Mammary epithelial cell (primary cell): ENCODE results near the gene LPCAT1.

Experiments used
- EZH2 ChIP-seq: IDR thresholded peaks from 2 replicates; pipeline ENCODE4 v1.6.1; 2012; ENCODE audit warnings: low read length, inconsistent platforms, borderline replicate concordance
- TF ChIP-seq, protein P1 (sequence below), 2 donors: IDR thresholded peaks in 1 of 2; conservative IDR thresholded peaks in 1 of 2; 2 replicates each; pipeline ENCODE4 v1.5.1; 2011 to 2012; ENCODE audit warnings: inconsistent platforms in 2 of 2, low read length in 2 of 2, mild to moderate bottlenecking in 2 of 2, control low read depth in 1 of 2, low read depth in 1 of 2; ENCODE audit not compliant: insufficient read depth in 1 of 2; ENCODE audit errors: extremely low read depth in 1 of 2

- TF ChIP-seq EZH2, result no peak
- TF ChIP-seq, protein P1, sequence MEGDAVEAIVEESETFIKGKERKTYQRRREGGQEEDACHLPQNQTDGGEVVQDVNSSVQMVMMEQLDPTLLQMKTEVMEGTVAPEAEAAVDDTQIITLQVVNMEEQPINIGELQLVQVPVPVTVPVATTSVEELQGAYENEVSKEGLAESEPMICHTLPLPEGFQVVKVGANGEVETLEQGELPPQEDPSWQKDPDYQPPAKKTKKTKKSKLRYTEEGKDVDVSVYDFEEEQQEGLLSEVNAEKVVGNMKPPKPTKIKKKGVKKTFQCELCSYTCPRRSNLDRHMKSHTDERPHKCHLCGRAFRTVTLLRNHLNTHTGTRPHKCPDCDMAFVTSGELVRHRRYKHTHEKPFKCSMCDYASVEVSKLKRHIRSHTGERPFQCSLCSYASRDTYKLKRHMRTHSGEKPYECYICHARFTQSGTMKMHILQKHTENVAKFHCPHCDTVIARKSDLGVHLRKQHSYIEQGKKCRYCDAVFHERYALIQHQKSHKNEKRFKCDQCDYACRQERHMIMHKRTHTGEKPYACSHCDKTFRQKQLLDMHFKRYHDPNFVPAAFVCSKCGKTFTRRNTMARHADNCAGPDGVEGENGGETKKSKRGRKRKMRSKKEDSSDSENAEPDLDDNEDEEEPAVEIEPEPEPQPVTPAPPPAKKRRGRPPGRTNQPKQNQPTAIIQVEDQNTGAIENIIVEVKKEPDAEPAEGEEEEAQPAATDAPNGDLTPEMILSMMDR (conservative IDR thresholded peaks at IDR 0.05 in 1 of 2, IDR thresholded peaks at IDR 0.05 in 1 of 2; ENCODE audit: extremely low read depth in 1 of 2, insufficient read depth in 1 of 2, low read depth in 1 of 2, low read length in 2 of 2), result no peak
Measured at GRCh38 chr5:1507457-1507856, 16.3 kb downstream of the LPCAT1 start.
